Lower leg skin (tissue), 3 donors: Measurements from ENCODE around the gene LRRC53.

Source experiments
- POLR2A ChIP-seq, 2 donors: fragments of 450-650 bp; IDR thresholded peaks; one replicate each; pipeline ENCODE4 v1.6.1; 2016 to 2017; ENCODE audit warnings: antibody characterized with exemption in 2 of 2, mild to moderate bottlenecking in 1 of 2, moderate library complexity in 1 of 2
- TF ChIP-seq, protein P1 (sequence below), 3 donors: fragments of 450-650 bp; IDR thresholded peaks; one replicate each; pipeline ENCODE4 v1.5.1; 2016; ENCODE audit warnings: antibody characterized with exemption in 3 of 3, mild to moderate bottlenecking in 3 of 3, moderate library complexity in 2 of 3

DNA sequence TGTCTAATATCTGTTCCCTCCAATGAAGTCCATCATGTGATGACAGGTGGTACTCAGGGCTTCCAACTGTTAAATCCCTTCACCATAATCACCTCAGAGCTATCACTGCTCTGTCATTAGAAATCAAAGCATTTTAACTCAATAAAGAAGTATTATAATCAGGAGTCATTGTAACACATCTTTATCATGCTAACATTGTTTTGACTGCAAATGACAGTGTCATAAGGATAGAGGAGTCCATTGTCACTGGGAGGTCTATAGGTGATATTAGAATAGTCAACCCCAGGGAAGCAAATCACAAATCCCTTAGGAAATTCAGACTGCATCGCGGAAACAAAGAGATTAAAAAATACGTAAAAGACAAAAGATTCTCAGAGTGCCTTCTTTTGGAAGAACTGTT, 30.8 kb downstream of the LRRC53 start:
- TF ChIP-seq, protein P1, sequence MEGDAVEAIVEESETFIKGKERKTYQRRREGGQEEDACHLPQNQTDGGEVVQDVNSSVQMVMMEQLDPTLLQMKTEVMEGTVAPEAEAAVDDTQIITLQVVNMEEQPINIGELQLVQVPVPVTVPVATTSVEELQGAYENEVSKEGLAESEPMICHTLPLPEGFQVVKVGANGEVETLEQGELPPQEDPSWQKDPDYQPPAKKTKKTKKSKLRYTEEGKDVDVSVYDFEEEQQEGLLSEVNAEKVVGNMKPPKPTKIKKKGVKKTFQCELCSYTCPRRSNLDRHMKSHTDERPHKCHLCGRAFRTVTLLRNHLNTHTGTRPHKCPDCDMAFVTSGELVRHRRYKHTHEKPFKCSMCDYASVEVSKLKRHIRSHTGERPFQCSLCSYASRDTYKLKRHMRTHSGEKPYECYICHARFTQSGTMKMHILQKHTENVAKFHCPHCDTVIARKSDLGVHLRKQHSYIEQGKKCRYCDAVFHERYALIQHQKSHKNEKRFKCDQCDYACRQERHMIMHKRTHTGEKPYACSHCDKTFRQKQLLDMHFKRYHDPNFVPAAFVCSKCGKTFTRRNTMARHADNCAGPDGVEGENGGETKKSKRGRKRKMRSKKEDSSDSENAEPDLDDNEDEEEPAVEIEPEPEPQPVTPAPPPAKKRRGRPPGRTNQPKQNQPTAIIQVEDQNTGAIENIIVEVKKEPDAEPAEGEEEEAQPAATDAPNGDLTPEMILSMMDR (IDR thresholded peaks at IDR 0.05) = no peak
- no peak for TF ChIP-seq POLR2A (IDR thresholded peaks at IDR 0.05)
